Measurements from ENCODE around the gene CHST14. TPM values are rescaled to one million over a fixed set of nuclear protein-coding genes. Genes with fewer than 3 reads are reported as not detected.

The CHST14 gene
- total RNA-seq, 1 donor from 2014 or later = 5.5 TPM

DNA sequence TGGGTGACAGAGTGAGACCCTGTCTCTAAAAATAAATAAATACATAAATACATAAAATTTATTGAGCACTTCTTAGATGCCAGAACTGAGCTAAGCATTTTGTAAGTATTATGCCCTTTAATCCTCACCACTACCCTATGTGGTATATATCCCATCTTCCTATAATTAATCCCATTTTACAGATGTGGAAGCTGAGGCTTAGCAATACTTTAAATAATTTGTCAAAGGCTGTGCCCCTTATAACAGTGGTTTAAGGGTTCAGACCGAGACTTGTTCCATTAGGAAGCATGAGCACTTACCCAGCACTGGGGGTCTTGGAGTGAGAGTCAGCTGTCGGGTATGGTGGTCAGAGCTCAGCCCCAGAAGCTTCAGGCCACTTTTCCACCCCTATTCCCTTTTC is 7.5 kb upstream of the CHST14 start:
- no peak for DNase-seq

DNA sequence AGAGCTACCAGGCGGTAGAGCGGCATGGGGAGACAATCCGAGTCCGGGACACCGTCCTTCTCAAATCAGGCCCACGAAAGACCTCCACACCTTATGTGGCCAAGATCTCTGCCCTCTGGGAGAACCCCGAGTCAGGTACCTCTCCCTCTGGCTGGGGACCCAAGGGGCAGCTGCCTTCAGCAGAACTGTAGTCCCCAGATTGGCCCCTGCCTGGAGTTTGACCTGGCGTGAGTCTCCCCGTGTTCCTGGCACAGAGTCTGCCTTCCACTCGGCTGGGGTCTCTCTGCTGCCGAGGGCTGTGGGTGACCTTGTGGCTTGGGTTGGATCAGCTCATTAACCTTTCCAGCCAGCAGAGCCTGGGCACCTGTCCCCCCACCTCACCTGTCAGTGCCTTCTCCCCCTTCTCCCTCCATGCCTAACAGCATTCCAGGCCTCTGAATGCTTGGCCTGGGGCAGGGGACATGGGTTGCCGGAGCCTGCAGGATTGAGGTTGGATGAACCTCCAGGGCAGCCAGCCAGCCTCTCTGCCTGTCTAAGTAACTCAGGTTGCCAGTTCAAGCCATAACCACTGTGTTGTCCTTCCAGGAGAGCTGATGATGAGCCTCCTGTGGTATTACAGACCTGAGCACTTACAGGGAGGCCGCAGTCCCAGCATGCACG is 6.8 kb upstream of the CHST14 start:
- no peak for DNase-seq

DNA sequence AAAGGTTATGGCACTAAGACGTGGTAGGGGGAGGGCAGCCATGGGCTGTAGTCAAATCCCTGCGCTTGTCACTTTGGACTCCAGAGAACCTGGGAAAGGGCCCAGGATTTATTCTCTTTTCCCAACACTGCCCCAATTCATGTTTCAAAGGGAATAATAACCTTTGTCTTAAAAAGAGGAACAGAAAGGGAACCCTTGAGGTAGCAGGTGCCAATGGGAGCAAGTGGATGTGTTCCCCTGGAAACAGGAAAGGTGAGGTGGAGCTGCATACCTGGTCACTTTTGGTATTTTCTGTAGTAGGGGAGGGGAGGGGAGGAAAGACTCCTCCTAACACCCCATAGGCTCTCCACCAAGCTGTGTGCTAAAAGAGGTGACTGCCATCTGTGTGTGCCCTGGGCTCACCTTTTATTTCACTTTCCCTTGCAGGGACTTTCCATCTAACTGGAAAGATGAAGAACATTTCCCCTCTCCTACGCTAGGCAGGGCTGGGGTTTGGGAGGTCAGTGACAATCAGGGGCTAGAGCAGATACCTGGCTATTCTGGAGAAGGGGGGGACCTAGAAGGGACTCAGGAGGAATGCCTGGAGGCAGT is 6.1 kb upstream of the CHST14 start:
- no peak for DNase-seq

DNA sequence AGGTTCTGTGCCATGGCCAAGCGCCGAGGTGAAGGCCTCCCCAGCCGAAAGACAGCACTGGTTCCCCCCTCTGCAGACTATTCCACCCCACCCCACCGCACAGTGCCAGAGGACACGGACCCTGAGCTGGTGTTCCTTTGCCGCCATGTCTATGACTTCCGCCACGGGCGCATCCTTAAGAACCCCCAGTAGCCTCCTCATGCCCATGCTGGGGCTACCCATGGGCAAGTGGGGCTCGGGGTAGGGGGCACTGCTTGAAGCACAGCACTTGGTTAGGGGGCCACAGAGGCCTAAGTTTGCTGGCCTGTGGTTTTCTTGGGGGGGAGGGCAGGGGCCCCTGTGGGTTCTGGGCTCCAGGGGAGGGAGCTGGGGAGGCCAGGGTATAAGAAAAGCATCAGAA is 4.8 kb upstream of the CHST14 start:
- DNase-seq = no peak

DNA sequence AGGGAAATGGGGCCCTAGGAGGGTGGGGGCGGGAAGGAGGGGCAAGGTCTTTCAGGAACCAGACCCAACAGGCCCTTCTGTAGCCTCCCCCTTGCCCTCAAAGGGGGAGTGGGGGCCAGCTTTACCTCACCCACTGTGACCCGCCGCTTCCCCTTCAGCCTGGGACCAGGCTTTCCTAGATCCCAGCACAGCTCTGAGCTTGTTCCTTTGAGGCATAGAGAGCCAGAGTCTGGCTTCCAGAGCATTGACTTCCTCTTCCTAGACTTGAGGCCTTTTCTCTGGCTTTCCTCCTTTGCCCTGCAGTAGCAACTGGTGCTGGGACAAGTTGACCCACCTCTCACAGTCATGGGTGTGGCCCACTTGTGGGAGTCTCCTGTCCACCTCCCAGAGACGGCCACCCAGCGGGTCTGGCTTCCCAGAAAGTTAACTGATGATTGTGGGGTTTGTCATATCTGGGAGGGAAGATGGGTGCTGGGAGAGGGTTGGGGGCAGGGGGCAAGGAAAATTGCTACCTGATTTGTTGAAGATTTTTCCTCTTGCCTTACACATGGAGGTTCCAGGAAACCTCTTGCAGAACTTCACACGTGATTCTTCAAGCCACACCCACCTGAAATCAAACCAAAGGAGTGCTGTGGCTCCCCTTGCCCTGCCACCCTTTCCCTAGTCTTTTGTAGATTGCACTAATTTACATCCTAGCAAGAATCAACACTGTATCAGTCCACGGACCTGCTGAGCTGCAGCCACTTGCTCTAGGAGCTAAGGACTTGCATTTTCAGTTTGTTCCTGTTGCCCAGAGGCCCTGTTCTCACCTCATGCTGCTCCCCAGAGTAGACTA is 4.1 kb upstream of the CHST14 start:
- DNase-seq = no peak

DNA sequence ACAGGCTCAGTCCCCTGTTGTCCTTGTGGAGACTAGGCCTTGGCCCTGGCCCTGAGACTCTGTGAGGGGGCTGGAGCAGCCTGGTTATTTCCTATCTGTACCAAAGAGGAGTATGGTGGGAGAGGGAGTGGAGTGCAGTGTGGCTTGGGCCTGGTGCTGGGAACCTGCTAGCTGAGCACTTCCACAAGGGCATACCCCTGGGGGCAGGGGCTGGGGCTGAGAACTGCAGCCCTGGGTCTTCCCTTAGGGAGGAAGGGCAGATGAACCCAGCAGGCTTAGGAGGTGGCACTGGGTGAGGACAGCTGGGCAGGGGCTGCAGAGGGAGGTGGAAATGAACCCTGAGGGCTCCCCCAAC is 3.5 kb upstream of the CHST14 start:
- DNase-seq = no peak

DNA sequence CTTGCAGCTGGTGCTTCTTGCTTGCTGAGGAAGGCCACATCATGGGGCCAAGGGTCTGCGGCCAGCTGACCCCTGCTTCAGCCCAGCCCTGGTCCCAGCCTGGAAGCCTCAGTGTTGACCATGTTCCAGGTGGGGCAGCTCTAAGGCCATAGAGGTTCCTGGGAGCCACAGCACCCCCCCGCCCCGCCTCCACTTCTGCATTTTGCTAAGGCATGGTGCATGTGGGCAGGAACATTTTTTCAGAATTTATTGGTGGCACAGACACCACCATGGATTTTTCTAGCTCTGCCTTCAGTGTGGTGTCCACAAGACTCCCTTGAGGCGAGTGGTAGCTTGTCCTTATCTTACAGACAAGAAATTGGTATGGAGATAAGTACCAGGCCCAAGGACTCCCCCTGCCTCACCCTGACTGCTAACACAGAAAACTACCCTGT is 1.9 kb upstream of the CHST14 start:
- DNase-seq = no peak

DNA sequence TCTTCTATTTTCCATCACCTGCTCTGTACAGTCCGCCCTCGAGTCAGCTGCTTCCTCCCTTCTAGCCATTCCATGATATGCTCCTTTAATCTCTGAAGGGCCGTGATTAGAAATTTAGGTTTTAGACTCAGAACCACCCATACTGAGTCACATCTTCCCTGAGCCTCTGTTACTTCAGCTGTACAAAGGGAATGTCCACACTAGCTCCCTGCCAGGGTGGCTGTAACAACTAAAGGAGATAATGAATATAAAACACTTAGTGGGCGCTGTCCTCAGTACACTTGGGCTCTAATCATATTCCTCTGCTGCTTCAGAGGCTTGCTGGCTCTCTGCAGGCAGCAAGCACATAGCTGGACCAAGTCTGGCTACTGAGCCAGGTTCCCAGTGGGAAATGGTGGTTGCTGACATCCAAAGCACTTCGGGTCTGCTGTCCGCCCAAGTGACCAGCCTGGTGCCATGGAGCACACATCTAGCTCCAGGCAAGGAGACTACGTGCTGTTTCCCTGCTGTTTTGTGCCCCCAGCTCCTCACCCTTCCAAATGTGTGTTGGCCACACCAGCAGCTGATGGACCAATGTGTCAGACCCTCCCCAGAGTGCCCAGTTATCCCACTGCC is 901 bp upstream of the CHST14 start:
- no peak for DNase-seq

DNA sequence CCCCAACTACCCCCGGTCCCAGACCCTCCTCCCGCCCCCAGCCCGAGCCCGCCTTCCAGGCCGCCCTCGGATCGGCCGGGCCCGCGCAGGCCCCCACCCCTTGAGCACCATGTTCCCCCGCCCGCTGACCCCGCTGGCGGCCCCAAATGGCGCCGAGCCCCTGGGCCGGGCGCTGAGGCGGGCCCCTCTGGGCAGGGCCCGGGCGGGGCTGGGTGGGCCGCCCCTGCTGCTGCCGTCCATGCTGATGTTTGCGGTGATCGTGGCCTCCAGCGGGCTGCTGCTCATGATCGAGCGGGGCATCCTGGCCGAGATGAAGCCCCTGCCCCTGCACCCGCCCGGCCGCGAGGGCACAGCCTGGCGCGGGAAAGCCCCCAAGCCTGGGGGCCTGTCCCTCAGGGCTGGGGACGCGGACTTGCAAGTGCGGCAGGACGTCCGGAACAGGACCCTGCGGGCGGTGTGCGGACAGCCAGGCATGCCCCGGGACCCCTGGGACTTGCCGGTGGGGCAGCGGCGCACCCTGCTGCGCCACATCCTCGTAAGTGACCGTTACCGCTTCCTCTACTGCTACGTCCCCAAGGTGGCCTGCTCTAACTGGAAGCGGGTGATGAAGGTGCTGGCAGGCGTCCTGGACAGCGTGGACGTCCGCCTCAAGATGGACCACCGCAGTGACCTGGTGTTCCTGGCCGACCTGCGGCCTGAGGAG is 472 bp downstream of the CHST14 start:
- no peak for DNase-seq

DNA sequence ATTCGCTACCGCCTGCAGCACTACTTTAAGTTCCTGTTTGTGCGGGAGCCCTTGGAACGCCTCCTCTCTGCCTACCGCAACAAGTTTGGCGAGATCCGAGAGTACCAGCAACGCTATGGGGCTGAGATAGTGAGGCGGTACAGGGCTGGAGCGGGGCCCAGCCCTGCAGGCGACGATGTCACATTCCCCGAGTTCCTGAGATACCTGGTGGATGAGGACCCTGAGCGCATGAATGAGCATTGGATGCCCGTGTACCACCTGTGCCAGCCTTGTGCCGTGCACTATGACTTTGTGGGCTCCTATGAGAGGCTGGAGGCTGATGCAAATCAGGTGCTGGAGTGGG is 995 bp downstream of the CHST14 start:
- DNase-seq = no peak

DNA sequence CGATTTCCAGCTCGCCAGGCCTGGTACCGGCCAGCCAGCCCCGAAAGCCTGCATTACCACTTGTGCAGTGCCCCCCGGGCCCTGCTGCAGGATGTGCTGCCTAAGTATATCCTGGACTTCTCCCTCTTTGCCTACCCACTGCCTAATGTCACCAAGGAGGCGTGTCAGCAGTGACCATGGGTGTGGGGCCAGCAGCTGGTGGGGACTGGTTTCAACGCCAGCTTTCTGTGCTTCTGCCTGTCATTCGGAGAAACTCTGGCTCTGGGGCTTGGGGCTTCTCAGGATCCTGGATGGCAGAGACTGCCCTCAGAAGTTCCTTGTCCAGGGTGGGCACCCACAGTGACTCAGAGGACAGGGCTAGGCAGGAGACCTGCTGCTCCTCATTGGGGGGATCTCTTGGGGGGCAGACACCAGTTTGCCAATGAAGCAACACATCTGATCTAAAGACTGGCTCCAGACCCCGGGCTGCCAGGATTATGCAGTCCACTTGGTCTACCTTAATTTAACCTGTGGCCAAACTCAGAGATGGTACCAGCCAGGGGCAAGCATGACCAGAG is 1.5 kb downstream of the CHST14 start:
- no peak for DNase-seq

DNA sequence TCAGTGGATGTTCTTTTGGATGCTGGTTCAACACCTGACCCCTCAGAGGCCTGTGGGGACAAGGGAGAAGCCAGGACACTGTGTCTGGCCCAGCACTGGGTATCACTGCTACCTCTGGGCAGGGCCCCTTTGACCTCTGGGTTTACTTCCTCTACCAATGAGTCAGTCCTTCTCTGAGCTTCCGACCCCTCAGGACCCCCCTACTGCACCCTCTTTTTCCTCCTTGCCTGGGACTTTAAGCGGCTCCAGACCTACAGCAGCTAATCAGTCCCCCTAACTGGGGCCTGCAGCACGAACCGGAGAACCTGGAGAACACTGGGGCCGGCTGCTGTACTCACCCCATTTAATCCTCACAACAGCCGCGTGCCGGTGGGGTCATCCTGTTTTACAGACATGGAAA is 3.8 kb downstream of the CHST14 start:
- no peak for DNase-seq

DNA sequence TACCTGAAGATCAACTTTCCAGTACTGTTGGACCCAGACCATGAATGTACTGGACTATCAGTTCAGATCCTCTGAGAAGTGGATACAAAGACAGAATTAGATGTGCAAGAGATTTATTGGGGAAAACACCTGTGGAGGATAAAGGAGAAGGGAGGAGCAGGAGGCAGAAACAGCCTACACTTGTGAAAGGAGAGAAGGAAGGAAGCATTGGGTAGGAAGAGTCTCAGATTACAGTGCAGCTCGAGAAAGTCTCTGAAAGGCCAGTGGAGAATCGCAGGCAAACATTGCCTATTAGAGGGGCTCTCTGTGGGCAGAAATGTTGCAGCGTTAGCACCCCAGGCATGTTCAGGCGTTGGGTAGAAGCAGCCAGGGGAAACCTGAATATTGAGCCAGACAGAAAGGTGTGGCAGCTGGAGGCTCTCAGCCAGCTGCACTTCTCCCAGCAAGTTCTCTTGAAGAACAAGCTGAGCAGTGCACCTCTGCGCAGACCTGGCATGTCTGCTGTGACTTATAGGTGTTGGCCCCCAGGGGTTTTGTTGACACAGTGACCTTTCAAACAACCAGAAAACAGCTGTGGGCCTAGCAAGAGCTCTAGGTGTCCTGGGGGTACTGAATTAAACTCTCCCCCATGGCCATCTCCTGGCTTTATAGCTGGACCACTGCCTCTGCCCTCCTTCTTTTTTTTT is 7.0 kb downstream of the CHST14 start:
- no peak for DNase-seq

DNA sequence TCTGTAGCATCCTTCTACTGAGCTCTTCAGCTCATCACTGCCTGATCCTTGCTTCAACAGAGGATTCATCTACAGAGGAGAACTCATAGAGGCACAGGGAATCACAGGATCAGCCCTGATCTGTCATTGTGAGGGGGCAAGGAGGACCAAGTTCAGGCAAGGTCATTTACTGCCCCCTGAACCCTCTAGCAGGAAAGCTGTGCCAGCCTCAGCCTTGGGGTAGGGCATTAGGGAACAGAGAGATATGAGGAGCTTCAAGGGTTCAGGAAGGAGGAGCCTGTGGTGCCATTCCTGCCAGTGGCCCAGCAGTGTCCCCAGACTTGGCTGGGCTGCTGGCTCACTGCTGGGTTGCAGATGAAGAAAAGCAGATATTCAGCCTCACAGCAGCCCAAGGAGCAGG is 8.2 kb downstream of the CHST14 start:
- DNase-seq = no peak

DNA sequence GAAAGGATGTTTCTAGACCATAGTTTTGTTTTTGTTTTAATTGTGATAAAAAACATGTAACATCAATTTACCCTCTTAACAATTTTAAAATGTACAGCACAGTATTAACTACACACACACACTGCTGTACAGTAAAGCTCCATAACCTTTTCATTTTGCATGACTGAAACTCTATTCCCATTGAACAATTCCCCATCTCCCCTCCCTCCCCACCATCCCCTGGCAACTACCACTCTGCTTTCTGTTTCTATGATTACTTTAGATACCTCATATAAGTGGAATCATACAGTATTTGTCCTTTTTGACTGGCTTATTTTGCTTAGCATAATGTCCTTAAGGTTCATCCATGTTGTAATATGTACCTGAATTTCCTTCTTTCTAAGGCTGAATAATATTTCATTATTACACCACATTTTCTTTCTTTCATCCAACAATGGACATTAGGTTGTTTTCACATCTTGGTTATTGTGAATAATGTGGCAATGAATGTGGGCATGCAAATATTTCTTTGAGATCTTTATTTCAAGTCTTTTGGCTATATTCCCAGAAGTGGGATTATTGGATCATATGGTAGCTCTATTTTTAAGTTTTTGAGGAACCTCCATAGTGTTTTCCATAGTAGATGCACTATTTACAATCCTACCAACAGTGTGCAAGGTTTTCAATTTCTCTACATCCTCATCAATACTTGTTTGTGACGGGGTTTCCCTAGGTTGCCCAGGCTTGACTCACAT is 10.7 kb downstream of the CHST14 start:
- DNase-seq = no peak

DNA sequence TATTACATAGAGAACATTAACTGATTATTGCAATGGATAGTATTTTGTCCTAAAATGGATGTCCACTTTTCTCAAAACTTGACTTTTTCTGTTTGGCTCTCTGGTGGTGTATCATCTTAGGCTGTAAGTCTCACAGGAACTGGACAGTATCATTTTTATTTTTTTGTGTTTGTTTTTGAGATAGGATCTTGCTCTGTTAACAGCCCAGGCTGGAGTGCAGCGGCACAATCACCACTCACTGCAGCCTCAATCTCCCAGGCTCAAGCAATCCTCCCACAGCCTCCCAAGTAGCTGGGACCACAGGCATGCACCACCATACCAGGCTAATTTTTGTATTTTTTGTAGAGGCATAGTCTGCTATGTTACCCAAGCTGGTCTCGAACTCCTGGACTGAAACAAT is 13.1 kb downstream of the CHST14 start:
- DNase-seq = no peak

DNA sequence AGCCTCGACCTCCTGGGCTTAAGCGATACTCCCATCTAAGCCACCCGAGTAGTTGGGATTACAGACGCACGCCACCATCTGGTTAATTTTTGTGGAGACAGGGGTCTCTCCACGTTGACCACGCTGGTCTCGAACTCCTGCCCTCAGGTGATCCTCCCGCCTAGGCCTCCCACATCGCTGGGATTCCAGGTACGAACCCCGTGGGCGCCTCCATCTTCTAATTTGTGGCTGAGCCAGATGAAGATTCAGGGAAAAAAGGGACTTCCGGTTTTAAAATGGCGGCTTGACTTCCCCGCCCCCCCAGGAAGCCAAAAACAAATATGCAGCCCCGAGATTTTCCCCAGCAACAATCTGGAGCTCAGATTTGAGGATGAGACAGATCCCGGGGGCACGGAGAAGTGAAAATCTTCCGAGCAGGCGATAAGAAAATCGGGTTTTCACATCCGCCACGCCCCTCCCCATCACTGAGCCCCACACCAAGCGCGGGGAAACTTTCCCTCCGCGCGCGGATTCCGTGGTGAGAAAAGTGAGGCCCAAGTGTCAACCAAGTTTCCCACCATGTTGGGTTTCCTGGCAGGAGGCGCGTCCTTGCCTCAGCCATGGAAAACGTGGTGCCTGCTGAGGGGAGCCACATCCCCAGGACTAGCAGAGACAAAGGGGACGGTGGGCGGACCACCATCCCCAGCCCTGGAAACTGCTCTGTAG is 15.4 kb downstream of the CHST14 start:
- no peak for DNase-seq

DNA sequence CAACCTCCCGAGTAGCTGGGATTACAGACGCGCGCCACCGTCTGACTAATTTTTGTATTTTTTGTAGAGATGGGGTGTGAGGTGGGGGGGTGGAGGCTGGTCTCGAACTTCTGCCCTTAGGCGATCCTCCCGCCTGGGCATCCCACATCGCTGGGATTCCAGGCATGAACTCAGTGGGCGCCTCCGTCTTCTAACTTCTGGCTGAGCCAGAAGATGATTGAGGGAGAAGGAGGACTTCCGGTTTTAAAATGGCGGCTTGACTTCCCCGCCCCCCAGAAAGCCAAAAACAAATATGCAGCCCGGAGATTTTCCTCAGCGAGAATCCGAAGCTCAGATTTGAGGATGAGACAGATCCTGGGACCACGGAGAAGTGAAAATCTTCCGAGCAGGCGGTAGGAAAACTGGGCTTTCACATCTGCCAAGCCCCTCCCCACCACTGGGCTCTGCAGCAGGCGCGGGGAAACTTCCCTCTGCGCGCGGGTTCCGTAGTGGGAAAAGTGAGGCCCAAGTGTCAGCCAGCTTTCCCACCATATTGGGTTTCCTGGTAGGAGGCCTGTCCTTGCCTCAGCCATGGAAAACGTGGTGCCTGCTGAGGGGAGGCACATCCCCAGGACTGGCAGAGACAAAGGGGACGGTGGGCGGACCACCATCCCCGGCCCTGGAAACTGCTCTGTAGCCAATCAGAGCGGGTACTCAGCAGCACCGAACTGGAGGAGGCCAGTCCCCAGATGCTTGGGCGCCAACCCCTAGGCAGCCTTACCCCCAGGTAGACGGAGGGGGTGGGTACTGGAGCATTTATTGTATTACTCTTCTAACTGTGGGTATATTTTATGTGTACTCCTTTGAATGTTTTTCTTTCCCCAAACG is 17.3 kb downstream of the CHST14 start:
- DNase-seq = no peak
